ENCODE data around the gene CTCFL. TPM values are rescaled to one million over a fixed set of nuclear protein-coding genes. Genes with fewer than 3 reads are reported as not detected.

Gene CTCFL
- total and polyA plus RNA-seq, 2 of the 13 experiments (the other 11 are each of a cell fraction or from before 2014, with no cell fraction given), result 0.04 TPM; not detected in 1

DNA sequence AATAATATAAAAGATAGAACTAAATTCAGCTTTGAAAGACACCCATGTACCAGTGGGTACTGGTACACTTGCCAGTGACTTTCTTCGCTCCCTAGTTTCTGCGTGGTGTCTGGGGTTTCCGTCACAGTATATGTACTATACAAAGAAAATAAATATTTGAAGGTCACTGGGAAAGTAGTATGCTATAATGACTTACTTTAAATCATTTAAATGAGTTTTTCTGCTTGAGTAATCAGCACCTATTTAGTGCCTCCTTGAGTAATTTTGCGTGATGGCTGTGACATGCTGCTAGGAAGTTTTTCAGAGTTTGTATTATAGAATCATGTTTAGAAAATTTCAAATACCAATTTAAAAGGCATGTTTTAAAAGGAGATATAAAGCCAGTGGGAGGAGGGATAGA lies 3.2 kb upstream of the CTCFL start:
- intact Hi-C loops (cut with micrococcal nuclease; ENCODE audit: unreplicated experiment), result no loop called here
- 14% methylated on average over 4 of the region's 4 CpGs for WGBS (ENCODE audit: low lambda C conversion rate)
- DNase-seq (ENCODE audit: low spot score), result no peak

More for the DNA sequence above, 3.2 kb upstream of the CTCFL start:
- Histone ChIP-seq H3K36me3 (replicated peaks in 1 of 2; ENCODE audit: control insufficient read depth in 1 of 2, insufficient read depth in 2 of 2, low read length in 2 of 2) (no peaks in the 10 kb centered on the region), H3K27me3 (ENCODE audit: control insufficient read depth in 1 of 2, insufficient read depth in 2 of 2, low read length in 2 of 2) (peaks cover 2 to 12% of the 10 kb centered on the region in 2 experiments; a peak in 2 of 5 replicates), H3K27ac (ENCODE audit: extremely low read length, insufficient read depth, low read length) (peak overlapping the region; percentile 15), H4K20me1 (ENCODE audit: insufficient read depth, low read length) (no peaks in the 10 kb centered on the region), H3K9ac (ENCODE audit: insufficient read depth, low read depth, low read length) (no peak overlapping the region), H3K4me1 (ENCODE audit: insufficient read depth, low read length) (peaks cover 64% of the 10 kb centered on the region), H3K4me2 (ENCODE audit: low read depth, low read length) (peak overlapping the region; percentile 71), H2AFZ (ENCODE audit: low read length) (no peak overlapping the region), H3K4me3 (replicated peaks in 1 of 3; ENCODE audit: insufficient read depth in 1 of 3, low read depth in 2 of 3, low read length in 3 of 3) (peak overlapping the region in 1 of 3 experiments; percentile 5; a peak in 2 of 6 replicates), H3K9me3 (ENCODE audit: low read length) (peaks cover 4% of the 10 kb centered on the region; the same call in 1 of the 2 replicates), H3K79me2 (ENCODE audit: insufficient read depth, low read length) (no peaks in the 10 kb centered on the region)
- no peak for ATAC-seq
- BruUV-seq (replicated peaks), result no TSS peak
- in situ Hi-C loops (cut with HindIII; ENCODE audit: extremely low pct_ligation_motif_present, low pct_unique_long_range_greater_than_20kb), result no loop called here
- no peak for TF ChIP-seq HNF4A (CRISPR knock-in tag; IDR thresholded peaks at IDR 0.05)
- no peak for TF ChIP-seq GPN1 (CRISPR knock-in tag; IDR thresholded peaks at IDR 0.05; ENCODE audit: borderline replicate concordance)
- TF ChIP-seq, protein P1, sequence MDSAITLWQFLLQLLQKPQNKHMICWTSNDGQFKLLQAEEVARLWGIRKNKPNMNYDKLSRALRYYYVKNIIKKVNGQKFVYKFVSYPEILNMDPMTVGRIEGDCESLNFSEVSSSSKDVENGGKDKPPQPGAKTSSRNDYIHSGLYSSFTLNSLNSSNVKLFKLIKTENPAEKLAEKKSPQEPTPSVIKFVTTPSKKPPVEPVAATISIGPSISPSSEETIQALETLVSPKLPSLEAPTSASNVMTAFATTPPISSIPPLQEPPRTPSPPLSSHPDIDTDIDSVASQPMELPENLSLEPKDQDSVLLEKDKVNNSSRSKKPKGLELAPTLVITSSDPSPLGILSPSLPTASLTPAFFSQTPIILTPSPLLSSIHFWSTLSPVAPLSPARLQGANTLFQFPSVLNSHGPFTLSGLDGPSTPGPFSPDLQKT (CRISPR knock-in tag; IDR thresholded peaks at IDR 0.05; ENCODE audit: borderline replicate concordance), result no peak
- TF ChIP-seq FOSL1 (CRISPR knock-in tag; IDR thresholded peaks at IDR 0.05; ENCODE audit: borderline replicate concordance), result no peak
- TF ChIP-seq HMGXB4 (CRISPR knock-in tag; IDR thresholded peaks at IDR 0.05; ENCODE audit: borderline replicate concordance in 1 of 2, low read depth in 1 of 2), result no peak
- no peak for TF ChIP-seq SPEN (CRISPR knock-in tag; IDR thresholded peaks at IDR 0.05; ENCODE audit: low read depth)
- 0 out of 2 replicates have a peak, but pooled peaks have one; percentile 2 for TF ChIP-seq IRX3 (CRISPR knock-in tag; IDR thresholded peaks at IDR 0.05; ENCODE audit: borderline replicate concordance, low read depth)
- no peak for TF ChIP-seq ZNF337 (CRISPR knock-in tag; IDR thresholded peaks at IDR 0.05; ENCODE audit: borderline replicate concordance, low read depth)
- ChIA-PET CTCF (ENCODE audit: low intra/inter-chr PET ratio, low total read pairs) (interaction anchor here (1.4 to 5.7 kb wide), 3 partner anchors 14 to 65 kb away, joined by 4 to 140 read pairs (median 19); no protein-coding TSS in a partner anchor), POLR2A (interaction anchor here (1.0 to 2.1 kb wide), 8 partner anchors 19 to 62 kb away, joined by 3 to 27 read pairs (median 6); partner anchors contain the start of gene PCK1)
- no peak for FAIRE-seq
